NCI-H2107 treated with DMSO at 0.1 percent for 48 hours (cell line): Measurements from ENCODE around the gene MYO15B.

Experiments
- DNase-seq: peaks from one replicate; lab custom pipeline; 2025; ENCODE audit not compliant: unreplicated experiment; lab: John Stamatoyannopoulos, UW

Gene MYO15B

GRCh38 chr17:75558666-75559530 lies 28.7 kb upstream of the MYO15B start:
- no peak for DNase-seq

- no peak for DNase-seq
Measured at GRCh38 chr17:75559958-75560533, 27.6 kb upstream of the MYO15B start.

GRCh38 chr17:75561927-75562603 lies 25.5 kb upstream of the MYO15B start:
- no peak for DNase-seq

GRCh38 chr17:75563063-75563758 lies 24.4 kb upstream of the MYO15B start:
- no peak for DNase-seq

- DNase-seq = no peak
Measured at GRCh38 chr17:75564195-75564594, 23.4 kb upstream of the MYO15B start.

- DNase-seq = no peak
Measured at GRCh38 chr17:75565066-75565465, 22.5 kb upstream of the MYO15B start.

- DNase-seq = no peak
Measured at GRCh38 chr17:75565618-75566017, 22.0 kb upstream of the MYO15B start.

- DNase-seq = no peak
Measured at GRCh38 chr17:75566416-75566815, 21.2 kb upstream of the MYO15B start.

GRCh38 chr17:75566834-75567233 lies 20.8 kb upstream of the MYO15B start:
- no peak for DNase-seq

- DNase-seq = no peak
Measured at GRCh38 chr17:75568412-75569255, 19.0 kb upstream of the MYO15B start.

GRCh38 chr17:75570034-75570676 lies 17.4 kb upstream of the MYO15B start:
- DNase-seq = no peak

GRCh38 chr17:75570772-75571171 lies 16.8 kb upstream of the MYO15B start:
- DNase-seq = no peak

- no peak for DNase-seq
Measured at GRCh38 chr17:75571197-75571884, 16.3 kb upstream of the MYO15B start.

- DNase-seq = no peak
Measured at GRCh38 chr17:75571885-75572215, 15.8 kb upstream of the MYO15B start.

- no peak for DNase-seq
Measured at GRCh38 chr17:75572713-75573539, 14.7 kb upstream of the MYO15B start.

- DNase-seq = no peak
Measured at GRCh38 chr17:75573540-75573957, 14.1 kb upstream of the MYO15B start.

GRCh38 chr17:75573994-75574393 lies 13.6 kb upstream of the MYO15B start:
- no peak for DNase-seq

GRCh38 chr17:75574404-75575036 lies 13.1 kb upstream of the MYO15B start:
- no peak for DNase-seq
